Hepatocyte (in vitro differentiated cells): ENCODE measurements around the gene DAB2. TPM values are rescaled to one million over a fixed set of nuclear protein-coding genes. Genes with fewer than 3 reads are reported as not detected.

Experiments
- DNase-seq: peaks from one replicate; pipeline ENCODE4 v3.0.0-alpha.2; 2016; ENCODE audit warnings: low spot score
- H2AFZ ChIP-seq: fragments of 200-600 bp; sonication (generic); 2 replicates; pipeline ENCODE4 v1.6.0; 2016; ENCODE audit warnings: antibody characterized with exemption, mild to moderate bottlenecking
- H3K27ac ChIP-seq: fragments of 200-600 bp; sonication (generic); 2 replicates; pipeline ENCODE4 v1.5.1; 2016; ENCODE audit warnings: mild to moderate bottlenecking
- H3K27me3 ChIP-seq: fragments of 200-600 bp; sonication (generic); 2 replicates; pipeline ENCODE4 v1.6.1; 2016
- H3K36me3 ChIP-seq: fragments of 200-600 bp; sonication (generic); replicated peaks from 2 replicates; pipeline ENCODE4 v1.5.1; 2016; ENCODE audit warnings: low read depth; ENCODE audit not compliant: insufficient read depth
- H3K4me1 ChIP-seq: fragments of 200-600 bp; sonication (generic); 2 replicates; pipeline ENCODE4 v1.5.1; 2016; ENCODE audit warnings: mild to moderate bottlenecking, moderate library complexity; ENCODE audit not compliant: insufficient read depth
- H3K4me2 ChIP-seq: fragments of 200-600 bp; sonication (generic); 2 replicates; pipeline ENCODE4 v1.6.0; 2016
- H3K4me3 ChIP-seq: fragments of 200-600 bp; sonication (generic); 2 replicates; pipeline ENCODE4 v1.5.1; 2016; ENCODE audit warnings: mild to moderate bottlenecking
- H3K79me2 ChIP-seq: fragments of 200-600 bp; sonication (generic); 2 replicates; pipeline ENCODE4 v1.6.0; 2017; ENCODE audit warnings: mild to moderate bottlenecking
- H3K9me2 ChIP-seq: fragments of 200-600 bp; sonication (generic); replicated peaks from 2 replicates; pipeline ENCODE4 v1.6.0; 2017; ENCODE audit warnings: mild to moderate bottlenecking; ENCODE audit not compliant: insufficient read depth
- H3K9me3 ChIP-seq: fragments of 200-600 bp; sonication (generic); 2 replicates; pipeline ENCODE4 v1.5.1; 2016; ENCODE audit warnings: low read depth, mild to moderate bottlenecking
- H4K20me1 ChIP-seq: fragments of 200-600 bp; sonication (generic); 2 replicates; pipeline ENCODE4 v1.6.0; 2016; ENCODE audit warnings: mild to moderate bottlenecking; ENCODE audit not compliant: insufficient read depth, poor library complexity, severe bottlenecking
- EZH2 ChIP-seq: fragments of 200-600 bp; sonication (generic); IDR thresholded peaks from 2 replicates; pipeline ENCODE4 v1.6.1; 2016; ENCODE audit warnings: antibody characterized with exemption, mild to moderate bottlenecking, borderline replicate concordance
- EZH2phosphoT487 ChIP-seq: fragments of 200-600 bp; sonication (generic); IDR thresholded peaks from one replicate; pipeline ENCODE4 v1.6.1; 2018; ENCODE audit warnings: antibody characterized with exemption, mild to moderate bottlenecking, low read depth, moderate library complexity; ENCODE audit not compliant: unreplicated experiment, severe bottlenecking
- WGBS: methylation state at CpG from one replicate; pipeline ENCODE4 v1.1.6; 2016; ENCODE audit warnings: low lambda C conversion rate; ENCODE audit errors: missing lambda C conversion rate; 5-methylcytosine and 5-hydroxymethylcytosine counted together
- polyA plus RNA-seq: library from polyadenylated mRNA; unstranded; fragments of >200 nt; fragmentation: Nextera tagmentation; extraction: Ambion mirVana; gene quantifications from 2 replicates; pipeline ENCODE4 v1.2.1, GENCODE V29; 2016
- total RNA-seq: library from RNA; depleted of rRNA; stranded (reverse); fragments of >200 nt; gene quantifications from 2 replicates; pipeline ENCODE4 v1.2.3, GENCODE V29; 2014
- TF ChIP-seq, protein P1 (sequence below): fragments of 200-600 bp; sonication (generic); IDR thresholded peaks from 2 replicates; pipeline ENCODE4 v1.5.1; 2016; ENCODE audit warnings: antibody characterized with exemption, mild to moderate bottlenecking; ENCODE audit not compliant: poor library complexity

The DAB2 gene
- total and polyA plus RNA-seq, 2 experiments from 2014 or later, result 98.9 to 130 TPM

DNA sequence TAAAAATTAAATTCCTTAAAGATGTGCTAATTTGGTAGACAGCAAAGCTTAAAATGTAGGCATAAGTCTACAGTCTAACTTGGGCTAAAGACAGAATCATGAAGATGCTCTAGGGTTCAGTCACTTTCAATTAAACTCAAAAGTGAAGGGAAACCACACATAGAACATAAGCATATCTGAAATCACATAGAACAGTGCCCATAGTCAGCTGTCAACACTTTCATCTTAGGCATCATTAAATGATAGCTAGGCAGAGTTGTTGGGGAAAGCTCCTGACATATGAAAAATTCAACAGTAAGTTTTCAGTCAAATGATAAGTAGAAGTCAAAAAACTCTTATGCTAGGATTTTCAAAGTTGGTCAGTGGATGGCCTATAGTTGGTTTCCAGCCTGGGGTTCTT lies 11.0 kb downstream of the DAB2 start:
- peaks cover 14% of the 10 kb centered on the region for H4K20me1 ChIP-seq
- peaks cover 35% of the 10 kb centered on the region for H3K4me1 ChIP-seq
- no peaks in the 10 kb centered on the region for H3K9me3 ChIP-seq
- peak overlapping the region; percentile 2 for H3K4me2 ChIP-seq
- H3K27ac ChIP-seq, result peak overlapping the region; percentile 5
- TF ChIP-seq, protein P1, sequence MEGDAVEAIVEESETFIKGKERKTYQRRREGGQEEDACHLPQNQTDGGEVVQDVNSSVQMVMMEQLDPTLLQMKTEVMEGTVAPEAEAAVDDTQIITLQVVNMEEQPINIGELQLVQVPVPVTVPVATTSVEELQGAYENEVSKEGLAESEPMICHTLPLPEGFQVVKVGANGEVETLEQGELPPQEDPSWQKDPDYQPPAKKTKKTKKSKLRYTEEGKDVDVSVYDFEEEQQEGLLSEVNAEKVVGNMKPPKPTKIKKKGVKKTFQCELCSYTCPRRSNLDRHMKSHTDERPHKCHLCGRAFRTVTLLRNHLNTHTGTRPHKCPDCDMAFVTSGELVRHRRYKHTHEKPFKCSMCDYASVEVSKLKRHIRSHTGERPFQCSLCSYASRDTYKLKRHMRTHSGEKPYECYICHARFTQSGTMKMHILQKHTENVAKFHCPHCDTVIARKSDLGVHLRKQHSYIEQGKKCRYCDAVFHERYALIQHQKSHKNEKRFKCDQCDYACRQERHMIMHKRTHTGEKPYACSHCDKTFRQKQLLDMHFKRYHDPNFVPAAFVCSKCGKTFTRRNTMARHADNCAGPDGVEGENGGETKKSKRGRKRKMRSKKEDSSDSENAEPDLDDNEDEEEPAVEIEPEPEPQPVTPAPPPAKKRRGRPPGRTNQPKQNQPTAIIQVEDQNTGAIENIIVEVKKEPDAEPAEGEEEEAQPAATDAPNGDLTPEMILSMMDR, result no peak
- H3K79me2 ChIP-seq, result peaks cover 95% of the 10 kb centered on the region
- no peaks in the 10 kb centered on the region for H3K36me3 ChIP-seq
- H3K27me3 ChIP-seq, result no peaks in the 10 kb centered on the region
- H3K9me2 ChIP-seq, result no peaks in the 10 kb centered on the region
- no peak for DNase-seq
- H2AFZ ChIP-seq, result no peak overlapping the region
- no peak overlapping the region for H3K4me3 ChIP-seq

DNA sequence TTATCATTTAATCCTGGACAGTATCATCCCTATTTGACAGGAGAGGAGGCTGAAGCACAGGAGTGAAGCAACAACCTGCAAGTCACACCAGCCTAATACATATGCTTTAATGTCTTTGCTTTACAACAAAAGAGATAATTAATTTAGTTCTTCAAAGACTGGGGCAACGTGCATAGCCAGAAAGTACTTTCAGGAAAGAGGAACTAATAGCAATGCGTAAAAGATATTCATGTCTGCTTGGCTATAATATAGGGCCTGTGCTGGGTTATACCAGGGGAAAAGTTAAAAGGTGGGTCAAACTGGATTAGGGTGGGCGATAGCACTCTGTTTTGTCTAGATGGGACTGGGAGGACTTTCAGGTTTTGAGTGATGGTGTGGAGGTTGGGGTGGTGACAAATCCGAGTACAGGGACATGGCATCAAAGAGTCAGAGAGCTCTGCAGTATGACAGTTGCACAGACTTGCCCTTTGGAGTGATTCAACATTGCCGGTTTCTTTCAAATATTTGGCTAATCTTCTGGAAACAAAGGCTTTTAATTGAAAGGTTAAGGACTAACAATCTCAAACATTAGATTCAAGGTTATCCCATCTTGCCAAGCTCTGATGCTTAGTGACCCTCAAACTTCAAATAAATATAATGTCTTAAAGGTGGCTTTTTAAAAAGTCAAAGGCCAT lies 11.9 kb downstream of the DAB2 start:
- Histone ChIP-seq H3K4me2 (peak overlapping the region; percentile 2), H4K20me1 (peaks cover 11% of the 10 kb centered on the region), H3K79me2 (peaks cover 94% of the 10 kb centered on the region), H3K27me3 (no peaks in the 10 kb centered on the region), H2AFZ (no peak overlapping the region), H3K9me3 (no peaks in the 10 kb centered on the region), H3K4me1 (peaks cover 32% of the 10 kb centered on the region), H3K27ac (peak overlapping the region; percentile 5), H3K9me2 (no peaks in the 10 kb centered on the region), H3K4me3 (no peak overlapping the region), H3K36me3 (no peaks in the 10 kb centered on the region)
- WGBS, result 67% methylated on average over 5 of the region's 5 CpGs
- TF ChIP-seq EZH2 (no peak), EZH2phosphoT487 (no peak)
- TF ChIP-seq, protein P1, result no peak
- DNase-seq, result no peak

DNA sequence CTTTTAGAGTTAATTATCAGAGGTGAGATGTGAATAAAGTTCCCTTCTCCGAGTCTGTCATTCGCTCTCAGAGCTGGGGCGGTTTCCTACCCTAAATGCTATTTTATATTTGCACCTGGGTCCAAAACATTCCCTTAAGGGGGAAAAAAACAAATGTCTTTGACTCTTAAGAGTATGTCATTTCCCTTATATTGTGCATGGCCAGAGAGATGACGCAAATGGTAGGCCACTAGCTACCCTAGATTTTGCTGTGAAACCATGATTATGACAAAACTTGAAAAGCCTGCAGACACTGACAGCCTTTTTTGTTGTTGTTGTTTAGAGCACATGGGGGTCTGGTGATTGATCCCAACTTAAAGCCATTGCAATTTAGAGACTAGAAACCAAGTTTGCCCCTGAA lies 12.8 kb downstream of the DAB2 start:
- TF ChIP-seq EZH2 (no peak), EZH2phosphoT487 (no peak)
- TF ChIP-seq, protein P1, result no peak
- no peak overlapping the region for H3K27ac ChIP-seq
- no peak for DNase-seq
- peaks cover 30% of the 10 kb centered on the region for H3K4me1 ChIP-seq
- WGBS, result 93% methylated on average over 4 of the region's 4 CpGs
- H3K36me3 ChIP-seq, result no peaks in the 10 kb centered on the region
- H3K79me2 ChIP-seq, result peaks cover 94% of the 10 kb centered on the region
- no peaks in the 10 kb centered on the region for H3K9me3 ChIP-seq
- H3K4me2 ChIP-seq, result no peak overlapping the region
- H3K9me2 ChIP-seq, result no peaks in the 10 kb centered on the region
- peaks cover 11% of the 10 kb centered on the region for H4K20me1 ChIP-seq
- H3K27me3 ChIP-seq, result no peaks in the 10 kb centered on the region
- no peak overlapping the region for H2AFZ ChIP-seq
- no peak overlapping the region for H3K4me3 ChIP-seq
